ENCODE results near the gene MDFIC. TPM values are rescaled to one million over a fixed set of nuclear protein-coding genes. Genes with fewer than 3 reads are reported as not detected.

MDFIC gene
- total RNA-seq, 2 donors from 2014 or later: 55.2 to 65.2 TPM

DNA sequence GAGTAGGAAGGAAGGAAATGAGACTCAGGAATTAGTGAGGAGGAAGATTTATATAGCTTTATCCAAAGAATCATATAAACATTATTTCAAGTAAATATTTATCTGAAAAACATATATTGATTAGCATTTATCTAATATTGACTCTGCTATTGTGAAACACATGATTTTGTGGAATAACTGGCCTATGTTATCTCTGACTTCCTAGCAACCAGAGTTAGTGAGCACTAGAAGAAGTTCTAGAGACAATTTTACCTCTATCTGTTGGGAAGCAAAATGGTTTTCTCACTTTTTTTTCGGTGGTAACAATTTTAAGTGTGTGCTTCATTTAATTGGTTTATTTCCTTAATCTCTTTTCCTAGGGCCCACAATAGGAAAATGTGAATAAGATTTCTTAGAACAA, 21.6 kb downstream of the MDFIC start:
- DNase-seq (no peak), ATAC-seq (replicated peaks in 1 of 2) (no peak)
- Mint-ChIP-seq H3K27me3 (ENCODE audit: low read depth) (no peaks in the 10 kb centered on the region), H3K9me3 (no peaks in the 10 kb centered on the region), H3K36me3 (ENCODE audit: insufficient read depth in 2 of 2) (peaks cover 9 to 29% of the 10 kb centered on the region in 2 donors), H3K4me1 (ENCODE audit: low read depth) (peaks cover 70% of the 10 kb centered on the region), H3K27ac (no peak overlapping the region), H3K4me3 (no peak overlapping the region)

DNA sequence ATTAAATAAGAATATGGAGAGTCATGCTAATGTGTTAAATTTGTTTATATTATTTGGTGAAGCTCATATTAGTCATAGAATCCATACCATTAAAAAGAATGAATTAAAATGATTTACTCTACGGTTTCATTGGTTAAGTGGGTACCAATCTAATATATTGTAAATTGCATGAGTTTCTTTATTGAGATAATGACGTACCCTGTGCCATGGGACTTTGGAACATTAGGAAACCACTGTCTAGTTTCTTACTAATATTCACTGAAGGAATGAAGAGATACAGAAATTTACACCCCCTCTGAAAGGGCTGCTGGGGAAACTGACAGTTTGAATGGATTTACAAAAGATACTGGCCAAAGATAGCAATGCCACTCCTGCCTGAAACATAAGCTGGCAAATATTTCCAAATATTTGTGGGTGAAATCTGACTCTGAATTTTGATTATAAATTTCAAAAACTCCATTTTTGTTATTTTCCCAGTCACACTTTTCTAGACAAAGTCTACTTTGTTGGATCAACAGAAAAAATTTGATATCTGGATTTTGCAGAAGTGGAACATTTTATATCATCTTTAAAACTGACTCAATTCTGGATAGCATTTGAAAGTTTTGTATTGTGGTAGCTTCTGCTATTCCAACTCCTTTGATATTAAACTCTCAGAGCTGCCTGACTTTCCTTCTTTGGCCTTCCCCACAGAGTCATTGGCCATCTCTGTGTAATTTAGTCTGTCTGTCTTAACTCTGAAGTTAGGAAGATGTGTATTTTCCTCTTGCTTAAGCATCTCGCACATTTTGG, 22.3 kb downstream of the MDFIC start:
- Mint-ChIP-seq H3K4me1 (ENCODE audit: low read depth) (peaks cover 70% of the 10 kb centered on the region), H3K9me3 (no peaks in the 10 kb centered on the region), H3K4me3 (no peak overlapping the region), H3K27me3 (ENCODE audit: low read depth) (no peaks in the 10 kb centered on the region), H3K27ac (no peak overlapping the region), H3K36me3 (ENCODE audit: insufficient read depth in 2 of 2) (peaks cover 9 to 32% of the 10 kb centered on the region in 2 donors)
- ATAC-seq (replicated peaks in 1 of 2) (no peak), DNase-seq (no peak)

DNA sequence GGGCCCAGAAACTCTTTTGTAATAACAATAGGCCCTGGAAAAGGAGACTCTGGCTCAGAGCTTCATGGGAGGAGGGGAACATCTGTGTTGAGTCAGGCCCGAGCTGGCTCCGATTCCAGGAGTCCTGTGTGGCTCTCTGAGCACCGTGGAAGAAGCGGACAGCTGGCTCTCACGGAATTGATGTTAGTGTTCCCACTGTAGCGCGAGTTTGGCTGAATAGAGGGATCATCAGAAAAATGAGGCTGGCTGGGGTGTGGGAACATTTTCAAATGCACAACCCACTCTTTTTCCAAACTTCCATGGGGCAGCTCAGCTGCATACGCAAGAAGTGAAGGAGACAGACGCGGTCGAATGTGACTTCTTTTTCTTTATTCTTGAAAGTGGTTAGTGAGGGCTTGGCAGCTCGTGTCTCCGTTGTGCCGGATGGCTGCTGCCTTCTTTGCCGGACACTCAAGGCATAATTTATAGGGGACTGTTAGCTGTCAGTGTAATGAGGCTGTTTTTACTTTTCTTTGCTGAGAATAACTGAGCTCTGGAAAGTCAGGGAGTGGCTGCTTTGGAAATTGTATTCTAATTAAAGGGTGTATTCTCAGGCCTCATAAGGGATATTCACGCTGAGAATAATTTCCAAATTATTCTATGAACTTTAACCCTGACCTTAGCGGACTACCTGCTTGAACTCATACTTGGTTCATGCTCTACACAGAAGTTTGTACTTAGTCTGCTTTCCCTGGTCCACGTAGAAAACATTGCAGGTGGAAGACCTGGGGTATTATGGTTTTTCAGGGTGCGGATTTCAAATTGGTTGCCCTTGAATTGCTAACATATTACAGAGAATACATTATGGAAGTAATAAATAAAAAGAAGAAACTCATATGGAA, 23.1 kb downstream of the MDFIC start:
- DNase-seq (no peak), ATAC-seq (replicated peaks in 1 of 2) (no peak)
- no peak overlapping the region for H3K4me3 Mint-ChIP-seq
- peaks cover 74% of the 10 kb centered on the region for H3K4me1 Mint-ChIP-seq (ENCODE audit: low read depth)
- H3K27me3 Mint-ChIP-seq (ENCODE audit: low read depth): no peaks in the 10 kb centered on the region
- H3K9me3 Mint-ChIP-seq: no peaks in the 10 kb centered on the region
- H3K36me3 Mint-ChIP-seq (ENCODE audit: insufficient read depth in 2 of 2): peaks cover 13 to 38% of the 10 kb centered on the region in 2 donors
- no peak overlapping the region for H3K27ac Mint-ChIP-seq

DNA sequence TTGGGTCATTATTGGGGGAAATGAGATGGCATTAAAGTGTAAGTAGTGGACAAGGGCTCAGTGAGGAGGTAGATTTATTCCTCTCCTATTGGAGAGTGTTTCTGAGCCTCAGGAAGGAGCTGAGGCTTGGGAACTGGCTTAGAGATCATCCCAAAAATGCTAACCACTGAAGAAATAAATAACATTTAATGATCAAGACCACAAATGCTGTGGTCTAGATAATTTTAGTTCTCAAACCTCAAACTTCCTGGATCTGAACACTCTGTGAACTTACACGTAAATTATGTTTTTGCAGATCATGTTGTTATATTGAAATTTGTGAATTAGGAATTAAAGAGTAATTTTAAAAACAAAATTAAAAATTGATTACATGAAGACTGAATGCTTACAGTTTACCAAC, 27.3 kb downstream of the MDFIC start:
- no peak for ATAC-seq (replicated peaks in 1 of 2)
- Mint-ChIP-seq H3K4me3 (no peak overlapping the region), H3K27ac (no peak overlapping the region)

DNA sequence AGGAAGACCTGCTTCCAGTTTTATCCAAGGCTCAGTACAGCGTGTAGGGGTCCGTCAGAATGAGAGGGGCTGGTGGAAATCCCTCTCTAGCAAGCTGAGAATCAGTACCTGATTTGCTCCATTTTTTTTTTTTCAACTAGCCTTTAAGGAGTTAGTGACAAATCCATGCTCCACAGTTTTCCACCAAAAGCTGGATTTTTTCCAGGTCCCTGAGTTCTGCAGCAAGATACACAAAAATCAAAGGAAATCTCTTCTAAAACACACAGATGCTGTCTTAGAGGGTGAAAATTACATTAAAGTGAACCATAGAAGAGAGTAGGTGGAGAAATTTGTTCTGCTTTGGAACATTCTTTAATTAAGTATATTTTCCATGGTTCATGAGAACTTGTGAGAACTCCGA, 30.4 kb downstream of the MDFIC start:
- Mint-ChIP-seq H3K27ac (no peak overlapping the region), H3K36me3 (ENCODE audit: insufficient read depth in 2 of 2) (peaks cover 6 to 26% of the 10 kb centered on the region in 2 donors), H3K9me3 (no peaks in the 10 kb centered on the region), H3K27me3 (ENCODE audit: low read depth) (no peaks in the 10 kb centered on the region), H3K4me1 (ENCODE audit: low read depth) (peaks cover 60% of the 10 kb centered on the region), H3K4me3 (no peak overlapping the region)
- DNase-seq: no peak
- no peak for ATAC-seq (replicated peaks in 1 of 2)

More for the DNA sequence above, 27.3 kb downstream of the MDFIC start:
- H3K27me3 Mint-ChIP-seq (ENCODE audit: low read depth): no peaks in the 10 kb centered on the region
- H3K9me3 Mint-ChIP-seq: no peaks in the 10 kb centered on the region
- no peak for DNase-seq
- H3K36me3 Mint-ChIP-seq (ENCODE audit: insufficient read depth in 2 of 2): peaks cover 10 to 21% of the 10 kb centered on the region in 2 donors
- peaks cover 45% of the 10 kb centered on the region for H3K4me1 Mint-ChIP-seq (ENCODE audit: low read depth)

DNA sequence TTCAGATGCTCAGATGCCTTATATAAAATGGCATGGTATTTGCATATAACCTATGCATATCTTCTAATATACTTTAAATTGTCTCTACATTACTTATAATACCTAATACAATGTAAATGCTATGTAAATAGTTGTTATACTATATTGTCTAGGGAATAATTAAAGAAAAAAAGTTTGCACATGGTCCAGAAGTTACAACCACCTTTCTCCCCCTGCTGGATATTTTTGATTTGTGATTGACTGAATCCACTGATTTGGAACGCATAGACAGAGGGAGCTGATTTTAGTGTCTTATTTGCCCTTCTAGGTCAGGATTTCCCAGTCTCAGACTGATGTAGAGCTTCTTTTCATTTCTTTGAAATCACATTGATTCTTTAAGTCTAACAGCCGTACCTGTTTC, 31.8 kb downstream of the MDFIC start:
- H3K4me3 Mint-ChIP-seq: no peak overlapping the region
- H3K36me3 Mint-ChIP-seq (ENCODE audit: insufficient read depth in 2 of 2): peaks cover 6 to 23% of the 10 kb centered on the region in 2 donors
- H3K27ac Mint-ChIP-seq: no peak overlapping the region
- no peaks in the 10 kb centered on the region for H3K27me3 Mint-ChIP-seq (ENCODE audit: low read depth)
- peaks cover 47% of the 10 kb centered on the region for H3K4me1 Mint-ChIP-seq (ENCODE audit: low read depth)
- no peak for ATAC-seq (replicated peaks in 1 of 2)
- DNase-seq: no peak
- H3K9me3 Mint-ChIP-seq: no peaks in the 10 kb centered on the region

DNA sequence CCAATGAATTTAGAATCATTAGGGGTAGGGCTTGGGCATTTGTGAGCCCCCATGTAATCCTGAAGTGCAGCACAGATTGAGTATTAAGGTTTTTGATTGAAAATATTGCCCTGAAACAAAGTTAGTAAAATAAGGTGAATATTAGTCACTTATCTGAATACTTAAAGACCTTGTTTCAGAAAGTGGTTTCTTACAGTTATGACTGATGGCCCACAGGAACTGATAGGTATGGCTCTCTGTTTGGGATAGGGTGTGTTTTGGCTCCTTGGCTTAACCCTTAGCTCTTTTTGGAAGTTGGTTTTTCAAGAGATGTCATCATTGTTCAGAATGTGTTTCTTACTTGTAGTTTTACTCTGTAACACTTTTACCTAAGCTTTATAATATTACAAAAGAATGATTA, 34.8 kb downstream of the MDFIC start:
- Mint-ChIP-seq H3K27ac (no peak overlapping the region), H3K9me3 (no peaks in the 10 kb centered on the region), H3K36me3 (ENCODE audit: insufficient read depth in 2 of 2) (peaks cover 1 to 16% of the 10 kb centered on the region in 2 donors), H3K27me3 (ENCODE audit: low read depth) (no peaks in the 10 kb centered on the region), H3K4me3 (no peak overlapping the region), H3K4me1 (ENCODE audit: low read depth) (peaks cover 45% of the 10 kb centered on the region)
- DNase-seq (no peak), ATAC-seq (replicated peaks in 1 of 2) (no peak)

DNA sequence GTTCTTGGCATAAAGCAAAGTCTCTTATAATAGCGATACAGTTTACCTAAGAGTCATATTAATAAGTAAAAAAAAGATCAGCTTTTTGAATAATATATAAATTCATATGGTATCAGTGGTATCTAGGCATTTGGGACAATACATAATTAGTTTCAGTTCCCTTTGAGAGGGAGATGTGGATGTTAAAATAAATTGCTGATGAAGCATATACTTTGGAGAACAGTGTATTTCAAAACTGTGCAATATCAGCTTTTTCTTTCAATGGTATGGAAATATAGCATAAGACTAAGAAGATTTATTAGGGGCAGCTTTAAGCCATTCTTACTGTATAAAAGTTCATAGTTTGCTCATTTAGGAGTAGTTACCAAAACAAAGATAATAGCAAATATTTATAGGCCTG, 35.5 kb downstream of the MDFIC start:
- DNase-seq (no peak), ATAC-seq (replicated peaks in 1 of 2) (no peak)
- peaks cover 50% of the 10 kb centered on the region for H3K4me1 Mint-ChIP-seq (ENCODE audit: low read depth)
- H3K9me3 Mint-ChIP-seq: no peaks in the 10 kb centered on the region
- H3K27me3 Mint-ChIP-seq (ENCODE audit: low read depth): no peaks in the 10 kb centered on the region
- no peak overlapping the region for H3K4me3 Mint-ChIP-seq
- H3K27ac Mint-ChIP-seq: peak overlapping the region; percentile 58
- H3K36me3 Mint-ChIP-seq (ENCODE audit: insufficient read depth in 2 of 2): peaks cover 1 to 16% of the 10 kb centered on the region in 2 donors

DNA sequence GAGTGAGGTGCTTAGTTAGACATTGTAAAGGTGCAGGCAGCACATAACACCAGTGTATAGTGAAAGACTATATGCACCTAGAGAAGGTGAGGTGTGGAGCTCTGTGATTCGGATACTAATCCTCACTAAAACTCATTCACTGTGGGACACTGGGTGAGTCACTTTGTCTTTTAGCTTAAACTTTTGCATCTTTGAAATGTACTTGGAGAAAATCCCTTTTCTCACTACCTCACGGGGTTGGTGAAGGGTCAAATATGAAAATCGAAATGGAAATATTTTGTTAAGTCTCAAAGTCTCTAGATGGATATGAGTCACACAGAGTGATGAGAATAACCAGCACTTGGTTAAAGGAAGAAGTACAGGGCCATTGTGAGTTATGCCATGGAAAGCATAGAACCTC, 38.0 kb downstream of the MDFIC start:
- H3K4me3 Mint-ChIP-seq: peak overlapping the region in 1 of 2 donors; percentile 34

DNA sequence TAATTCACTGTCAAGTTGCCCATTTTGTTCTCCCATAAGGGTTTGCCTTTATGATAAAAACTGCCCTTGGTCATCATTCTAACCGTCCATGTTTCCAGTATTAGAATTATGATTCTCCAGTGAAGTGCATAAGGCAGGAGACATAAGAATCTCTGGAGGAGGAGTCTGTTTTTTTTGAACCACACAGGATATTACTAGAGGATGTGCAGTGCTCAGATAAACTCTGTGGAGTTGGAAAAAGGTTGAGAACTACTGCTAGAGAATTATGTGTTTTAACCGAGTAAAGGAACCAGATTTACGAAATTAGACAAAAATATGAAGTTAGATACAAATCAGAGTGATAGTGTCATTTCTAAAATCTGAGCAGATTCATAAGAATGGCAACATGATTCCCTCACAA, 40.5 kb downstream of the MDFIC start:
- no peak overlapping the region for H3K4me3 Mint-ChIP-seq
- H3K27ac Mint-ChIP-seq: no peak overlapping the region
- peaks cover 4 to 6% of the 10 kb centered on the region in 2 donors for H3K36me3 Mint-ChIP-seq (ENCODE audit: insufficient read depth in 2 of 2)
- no peak for DNase-seq
- no peaks in the 10 kb centered on the region for H3K9me3 Mint-ChIP-seq
- ATAC-seq (replicated peaks in 1 of 2): no peak
- H3K4me1 Mint-ChIP-seq (ENCODE audit: low read depth): peaks cover 40% of the 10 kb centered on the region
- H3K27me3 Mint-ChIP-seq (ENCODE audit: low read depth): no peaks in the 10 kb centered on the region

More for the DNA sequence above, 38.0 kb downstream of the MDFIC start:
- ATAC-seq (replicated peaks in 1 of 2): peak; percentile 71 to 87
- no peak for DNase-seq
- Mint-ChIP-seq H3K27me3 (ENCODE audit: low read depth) (no peaks in the 10 kb centered on the region), H3K27ac (peak overlapping the region; percentile 61), H3K4me1 (ENCODE audit: low read depth) (peaks cover 51% of the 10 kb centered on the region), H3K9me3 (no peaks in the 10 kb centered on the region), H3K36me3 (ENCODE audit: insufficient read depth in 2 of 2) (peaks cover 3 to 13% of the 10 kb centered on the region in 2 donors)

DNA sequence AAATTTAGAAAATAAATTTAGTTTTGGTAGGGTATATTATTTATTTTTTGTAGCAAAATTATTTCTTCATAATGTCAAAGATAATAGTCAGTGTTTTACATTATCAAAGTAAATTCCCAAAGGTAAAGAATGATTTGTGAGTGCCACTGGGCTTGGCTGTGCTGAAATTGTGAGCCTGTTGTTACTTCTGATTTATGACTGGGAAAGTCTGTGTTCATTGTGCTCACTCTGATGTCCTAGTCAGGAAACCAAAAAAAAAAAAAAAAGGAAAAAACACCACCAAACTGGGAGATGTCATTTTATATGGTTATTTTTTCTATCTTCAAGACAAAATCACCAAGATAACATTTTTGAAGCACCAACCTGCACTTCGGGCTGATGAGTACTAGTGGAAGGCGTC, 44.3 kb downstream of the MDFIC start:
- ATAC-seq (replicated peaks in 1 of 2): no peak
- Mint-ChIP-seq H3K27ac (no peak overlapping the region), H3K4me1 (ENCODE audit: low read depth) (peaks cover 36% of the 10 kb centered on the region), H3K4me3 (no peak overlapping the region), H3K9me3 (no peaks in the 10 kb centered on the region), H3K27me3 (ENCODE audit: low read depth) (no peaks in the 10 kb centered on the region), H3K36me3 (ENCODE audit: insufficient read depth in 2 of 2) (peaks cover 2 to 3% of the 10 kb centered on the region in 2 donors)
- no peak for DNase-seq

DNA sequence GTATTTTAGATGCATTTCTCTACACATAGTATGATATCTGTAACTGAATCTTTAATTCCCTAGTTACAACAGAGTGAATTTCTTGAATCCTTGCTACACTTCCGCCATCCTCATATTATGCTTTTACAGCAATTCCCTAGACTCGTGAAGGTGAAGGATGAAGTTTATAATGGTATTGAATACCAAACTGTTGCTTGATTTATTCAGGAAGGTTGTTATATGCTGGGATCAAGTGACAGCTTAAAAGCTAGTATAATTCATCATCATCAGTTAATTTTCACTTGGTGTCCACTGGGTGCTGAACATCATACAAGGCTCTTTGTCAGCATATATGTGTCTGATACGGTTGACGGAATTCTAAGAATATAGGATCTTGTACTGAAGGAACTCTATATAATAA, 47.2 kb downstream of the MDFIC start:
- H3K4me1 Mint-ChIP-seq (ENCODE audit: low read depth): peaks cover 54% of the 10 kb centered on the region
- H3K27me3 Mint-ChIP-seq (ENCODE audit: low read depth): no peaks in the 10 kb centered on the region
- no peak overlapping the region for H3K4me3 Mint-ChIP-seq
- peaks cover 3 to 5% of the 10 kb centered on the region in 2 donors for H3K36me3 Mint-ChIP-seq (ENCODE audit: insufficient read depth in 2 of 2)
- no peaks in the 10 kb centered on the region for H3K9me3 Mint-ChIP-seq
- no peak overlapping the region for H3K27ac Mint-ChIP-seq
- DNase-seq (no peak), ATAC-seq (replicated peaks in 1 of 2) (no peak)

DNA sequence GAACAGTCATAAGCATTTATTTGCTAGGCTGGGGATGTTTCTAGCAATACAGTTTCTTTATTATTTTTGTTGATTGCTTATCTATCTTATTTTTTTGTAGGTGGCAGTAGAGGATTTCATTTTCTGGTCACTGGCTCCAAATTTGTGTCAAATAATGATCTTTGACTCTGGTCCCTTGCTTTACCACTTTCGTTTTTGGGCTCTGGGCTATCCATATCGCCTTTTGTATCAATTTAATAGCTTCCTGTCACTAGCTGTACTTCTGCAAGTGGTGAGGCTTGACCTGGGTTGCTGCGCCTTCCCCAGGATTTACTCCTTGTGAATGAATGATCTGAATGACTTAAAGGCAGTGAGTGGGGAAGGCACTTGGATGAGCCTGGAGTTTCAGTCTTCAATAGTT, 48.4 kb downstream of the MDFIC start:
- peaks cover 59% of the 10 kb centered on the region for H3K4me1 Mint-ChIP-seq (ENCODE audit: low read depth)
- peak overlapping the region in 1 of 2 donors; percentile 72 for H3K4me3 Mint-ChIP-seq

More for the DNA sequence above, 48.4 kb downstream of the MDFIC start:
- DNase-seq (no peak), ATAC-seq (replicated peaks in 1 of 2) (no peak)
- H3K9me3 Mint-ChIP-seq: no peaks in the 10 kb centered on the region
- peak overlapping the region; percentile 36 for H3K27ac Mint-ChIP-seq
- H3K27me3 Mint-ChIP-seq (ENCODE audit: low read depth): no peaks in the 10 kb centered on the region
- peaks cover 0 to 5% of the 10 kb centered on the region in 2 donors for H3K36me3 Mint-ChIP-seq (ENCODE audit: insufficient read depth in 2 of 2)
